ENCODE data around the gene FAM120A. TPM values are rescaled to one million over a fixed set of nuclear protein-coding genes. Genes with fewer than 3 reads are reported as not detected.

The FAM120A gene
- total and polyA plus RNA-seq, 12 donors, result 42.6 to 147 (median 96.4) TPM

DNA sequence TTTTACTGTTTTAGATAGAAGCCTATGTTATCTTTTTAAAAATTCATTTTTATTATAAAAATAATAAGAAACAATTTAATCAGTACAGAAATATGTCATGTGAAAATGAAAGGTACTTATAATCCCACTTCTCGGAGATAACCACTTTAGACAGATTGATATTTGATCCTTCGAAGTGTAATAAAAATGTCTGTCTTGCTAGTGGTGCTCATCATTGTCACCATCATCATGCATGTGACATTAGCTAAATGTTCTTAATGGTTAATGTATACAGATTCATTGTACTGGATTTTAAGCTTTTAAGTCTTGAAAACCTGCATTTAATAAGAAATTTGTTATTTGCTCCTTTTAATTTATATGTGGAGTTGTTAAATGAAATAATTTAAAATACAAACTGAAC lies 32.0 kb downstream of the FAM120A start:
- TF ChIP-seq POLR2A (IDR thresholded peaks at IDR 0.05) (no peak), CTCF (IDR thresholded peaks at IDR 0.05) (no peak)
- H3K27ac ChIP-seq, result no peak overlapping the region
- no peaks in the 10 kb centered on the region for H3K9me3 ChIP-seq (replicated peaks in 1 of 3)
- H3K27me3 ChIP-seq, result no peaks in the 10 kb centered on the region
- H3K4me1 ChIP-seq (replicated peaks in 1 of 2), result peaks cover 0 to 13% of the 10 kb centered on the region in 2 donors
- H3K36me3 ChIP-seq (replicated peaks in 1 of 2), result peaks cover 0 to 6% of the 10 kb centered on the region in 2 donors
- intact Hi-C loops (cut with DNase I), result no loop called here
- H3K4me3 ChIP-seq, result no peak overlapping the region
- 90 to 97% (median 92%) methylated on average over 2 of the region's 2 CpGs for WGBS, 4 donors
- no peak for DNase-seq

DNA sequence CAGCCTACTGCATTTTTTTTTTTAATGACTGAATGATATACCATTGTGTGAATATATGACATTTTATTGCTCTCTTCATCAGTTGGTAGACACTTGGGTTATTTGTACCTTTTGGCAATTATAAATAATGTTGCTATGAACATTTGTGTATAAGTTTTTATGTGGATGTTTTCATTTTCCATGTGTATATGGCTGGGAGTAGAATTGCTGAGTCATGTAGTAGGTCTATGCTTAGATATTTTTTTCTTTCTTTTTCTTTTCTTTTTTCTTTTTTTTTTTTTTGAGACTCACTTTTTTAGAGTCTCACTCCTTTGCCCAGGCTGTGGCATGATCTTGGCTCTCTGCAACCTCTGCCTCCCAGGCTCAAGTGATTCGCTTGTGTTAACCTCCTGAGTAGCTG lies 34.8 kb downstream of the FAM120A start:
- Histone ChIP-seq H3K4me1 (replicated peaks in 1 of 2) (peaks cover 0 to 13% of the 10 kb centered on the region in 2 donors), H3K36me3 (replicated peaks in 1 of 2) (peaks cover 0 to 6% of the 10 kb centered on the region in 2 donors), H3K9me3 (replicated peaks in 1 of 3) (no peaks in the 10 kb centered on the region), H3K27ac (no peak overlapping the region), H3K27me3 (no peaks in the 10 kb centered on the region), H3K4me3 (no peak overlapping the region)
- no peak for DNase-seq
- TF ChIP-seq POLR2A (IDR thresholded peaks at IDR 0.05) (no peak), CTCF (IDR thresholded peaks at IDR 0.05) (no peak)
- intact Hi-C loops (cut with DNase I), result no loop called here
- 95 to 100% (median 98%) methylated on average over 1 of the region's 1 CpG for WGBS, 4 donors

DNA sequence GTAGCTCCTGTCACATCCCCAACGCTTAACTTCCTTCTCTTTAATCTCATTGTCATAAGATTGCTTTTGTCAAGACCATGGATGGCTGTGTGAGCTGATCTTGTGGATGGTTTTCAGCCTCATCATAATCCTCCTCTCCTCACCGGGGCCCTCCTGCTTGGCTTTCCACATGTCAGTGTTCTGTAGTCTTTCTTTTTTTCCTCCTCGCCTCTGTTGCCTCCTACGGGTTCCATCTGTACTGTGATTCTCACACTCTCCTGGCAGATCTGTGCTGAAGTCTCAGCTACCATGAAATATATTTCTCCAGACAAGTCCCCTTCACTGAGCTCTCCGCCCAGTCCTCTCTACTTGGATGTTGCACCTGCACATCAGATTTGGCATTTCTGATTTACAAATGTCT lies 36.8 kb downstream of the FAM120A start:
- Histone ChIP-seq H3K4me3 (no peak overlapping the region), H3K4me1 (replicated peaks in 1 of 2) (peaks cover 0 to 4% of the 10 kb centered on the region in 2 donors), H3K27me3 (no peaks in the 10 kb centered on the region), H3K36me3 (replicated peaks in 1 of 2) (peaks cover 0 to 6% of the 10 kb centered on the region in 2 donors), H3K9me3 (replicated peaks in 1 of 3) (no peaks in the 10 kb centered on the region), H3K27ac (no peak overlapping the region)
- DNase-seq, result no peak
- intact Hi-C loops (cut with DNase I), result no loop called here
- 97 to 99% (median 97%) methylated on average over 5 of the region's 5 CpGs for WGBS, 4 donors
- TF ChIP-seq CTCF (IDR thresholded peaks at IDR 0.05), result no peak

DNA sequence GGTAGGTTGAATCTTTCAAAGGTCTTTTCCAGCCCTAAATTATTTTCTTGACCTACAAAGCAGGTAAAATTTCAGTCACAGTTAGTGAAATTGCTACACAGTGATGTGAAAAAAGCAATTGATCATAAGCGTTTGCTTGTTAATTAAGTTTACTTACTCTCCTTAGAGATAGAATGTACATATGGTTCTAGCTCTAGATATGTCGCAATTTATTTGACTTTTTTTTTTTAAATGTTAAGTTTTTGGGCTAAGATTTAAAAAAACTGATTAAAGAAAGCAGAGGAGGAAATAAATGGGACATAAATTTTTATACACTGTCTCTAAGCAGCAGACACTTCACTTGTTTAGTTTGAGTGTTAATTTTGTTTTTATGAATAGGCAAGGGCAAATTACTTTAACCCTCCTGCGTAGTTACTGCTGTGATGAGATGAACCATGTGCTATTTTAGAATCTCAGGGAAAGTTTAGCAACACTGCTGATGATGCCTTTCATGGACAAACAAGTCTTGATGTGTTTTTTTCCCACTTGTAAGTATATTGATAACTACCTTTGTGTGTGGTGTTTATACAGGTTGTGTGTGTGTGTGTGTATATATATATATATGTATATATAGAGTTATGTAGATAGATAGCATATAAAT lies 40.2 kb downstream of the FAM120A start:
- Histone ChIP-seq H3K36me3 (replicated peaks in 1 of 2) (peaks cover 0 to 8% of the 10 kb centered on the region in 2 donors), H3K4me1 (replicated peaks in 1 of 2) (no peaks in the 10 kb centered on the region), H3K27ac (no peak overlapping the region), H3K4me3 (no peak overlapping the region), H3K9me3 (replicated peaks in 1 of 3) (no peaks in the 10 kb centered on the region), H3K27me3 (no peaks in the 10 kb centered on the region)
- intact Hi-C loops (cut with DNase I), result no loop called here
- WGBS, 4 donors, result 84 to 93% (median 88%) methylated on average over 3 of the region's 3 CpGs
- no peak for TF ChIP-seq POLR2A (IDR thresholded peaks at IDR 0.05)
- TF ChIP-seq CTCF (IDR thresholded peaks at IDR 0.05), result no peak
- DNase-seq, result no peak

All from adrenal gland (tissue), 12 donors.